MM.1S (cell line): ENCODE results near the gene GLS.

Source experiments
- DNase-seq: peaks from one replicate; pipeline ENCODE4 v3.0.0-alpha.2; 2015
- H2AFZ ChIP-seq: fragments of 300-600 bp; sonication (generic); 2 replicates; pipeline ENCODE4 v1.6.0; 2016; ENCODE audit warnings: antibody characterized with exemption, low read length
- H3F3A ChIP-seq: fragments of 300-600 bp; sonication (generic); 2 replicates; pipeline ENCODE4 v1.6.1; 2016; ENCODE audit warnings: mild to moderate bottlenecking, antibody characterized with exemption, low read length, moderate library complexity, mixed read lengths; ENCODE audit not compliant: insufficient read depth
- H3K27ac ChIP-seq: fragments of 300-600 bp; sonication (generic); 2 replicates; pipeline ENCODE4 v1.5.1; 2016; ENCODE audit warnings: mild to moderate bottlenecking, low read length
- H3K27me3 ChIP-seq: fragments of 300-600 bp; sonication (generic); replicated peaks from 2 replicates; pipeline ENCODE4 v1.6.0; 2016; ENCODE audit warnings: low read length; ENCODE audit not compliant: insufficient read depth
- H3K36me3 ChIP-seq: fragments of 300-600 bp; sonication (generic); replicated peaks from 2 replicates; pipeline ENCODE4 v1.6.1; 2016; ENCODE audit warnings: mild to moderate bottlenecking, low read length, mixed read lengths; ENCODE audit not compliant: insufficient read depth
- H3K4me1 ChIP-seq: fragments of 300-600 bp; sonication (generic); 2 replicates; pipeline ENCODE4 v1.6.1; 2016; ENCODE audit warnings: low read length, mixed read lengths
- H3K4me2 ChIP-seq: fragments of 300-600 bp; sonication (generic); 2 replicates; pipeline ENCODE4 v1.6.0; 2016; ENCODE audit warnings: low read depth, low read length
- H3K4me3 ChIP-seq: fragments of 300-600 bp; sonication (generic); 2 replicates; pipeline ENCODE4 v1.5.1; 2016; ENCODE audit warnings: low read length, mixed read lengths
- H3K79me2 ChIP-seq: fragments of 300-600 bp; sonication (generic); 2 replicates; pipeline ENCODE4 v1.6.1; 2016; ENCODE audit warnings: mixed run types, low read length, mixed read lengths
- H3K9ac ChIP-seq: fragments of 300-600 bp; sonication (generic); 2 replicates; pipeline ENCODE4 v1.6.1; 2016; ENCODE audit warnings: low read length, mixed read lengths
- H3K9me2 ChIP-seq: fragments of 300-600 bp; sonication (generic); replicated peaks from 2 replicates; pipeline ENCODE4 v1.6.1; 2016; ENCODE audit warnings: mild to moderate bottlenecking, low read length, mixed read lengths; ENCODE audit not compliant: insufficient read depth
- H3K9me3 ChIP-seq: fragments of 300-600 bp; sonication (generic); replicated peaks from 2 replicates; pipeline ENCODE4 v1.6.1; 2016; ENCODE audit warnings: mild to moderate bottlenecking, low read length, mixed read lengths; ENCODE audit not compliant: insufficient read depth
- H4K20me1 ChIP-seq: fragments of 300-600 bp; sonication (generic); 2 replicates; pipeline ENCODE4 v1.6.1; 2016; ENCODE audit warnings: mild to moderate bottlenecking, low read length, moderate library complexity, mixed read lengths; ENCODE audit not compliant: insufficient read depth
- EZH2 ChIP-seq: fragments of 300-600 bp; sonication (generic); optimal IDR thresholded peaks from 2 replicates; pipeline ENCODE3; 2017; ENCODE audit warnings: low read depth, mild to moderate bottlenecking, antibody characterized with exemption, low read length, mixed read lengths
- EZH2phosphoT487 ChIP-seq: fragments of 300-600 bp; sonication (generic); IDR thresholded peaks from 2 replicates; pipeline ENCODE4 v1.6.1; 2018; ENCODE audit warnings: antibody characterized with exemption, low read length
- TF ChIP-seq, protein P1 (sequence below): fragments of 300-600 bp; sonication (generic); IDR thresholded peaks from 2 replicates; pipeline ENCODE4 v1.5.1; 2016; ENCODE audit warnings: antibody characterized with exemption, low read length, mixed read lengths

The GLS gene

GRCh38 chr2:190932514-190932913 is 51.9 kb downstream of the GLS start:
- Histone ChIP-seq H3K79me2 (no peaks in the 10 kb centered on the region), H3K27me3 (no peaks in the 10 kb centered on the region), H3F3A (no peaks in the 10 kb centered on the region; the same call in 1 of the 2 replicates), H3K36me3 (peaks cover 9% of the 10 kb centered on the region; the same call in 1 of the 2 replicates), H3K9me2 (no peaks in the 10 kb centered on the region), H3K4me2 (no peak overlapping the region), H2AFZ (no peak overlapping the region), H3K4me3 (no peak overlapping the region), H4K20me1 (no peaks in the 10 kb centered on the region; the same call in 1 of the 2 replicates), H3K4me1 (no peaks in the 10 kb centered on the region), H3K9me3 (no peaks in the 10 kb centered on the region), H3K9ac (no peak overlapping the region), H3K27ac (no peak overlapping the region)
- no peak for TF ChIP-seq EZH2phosphoT487
- no peak for TF ChIP-seq EZH2
- TF ChIP-seq, protein P1, sequence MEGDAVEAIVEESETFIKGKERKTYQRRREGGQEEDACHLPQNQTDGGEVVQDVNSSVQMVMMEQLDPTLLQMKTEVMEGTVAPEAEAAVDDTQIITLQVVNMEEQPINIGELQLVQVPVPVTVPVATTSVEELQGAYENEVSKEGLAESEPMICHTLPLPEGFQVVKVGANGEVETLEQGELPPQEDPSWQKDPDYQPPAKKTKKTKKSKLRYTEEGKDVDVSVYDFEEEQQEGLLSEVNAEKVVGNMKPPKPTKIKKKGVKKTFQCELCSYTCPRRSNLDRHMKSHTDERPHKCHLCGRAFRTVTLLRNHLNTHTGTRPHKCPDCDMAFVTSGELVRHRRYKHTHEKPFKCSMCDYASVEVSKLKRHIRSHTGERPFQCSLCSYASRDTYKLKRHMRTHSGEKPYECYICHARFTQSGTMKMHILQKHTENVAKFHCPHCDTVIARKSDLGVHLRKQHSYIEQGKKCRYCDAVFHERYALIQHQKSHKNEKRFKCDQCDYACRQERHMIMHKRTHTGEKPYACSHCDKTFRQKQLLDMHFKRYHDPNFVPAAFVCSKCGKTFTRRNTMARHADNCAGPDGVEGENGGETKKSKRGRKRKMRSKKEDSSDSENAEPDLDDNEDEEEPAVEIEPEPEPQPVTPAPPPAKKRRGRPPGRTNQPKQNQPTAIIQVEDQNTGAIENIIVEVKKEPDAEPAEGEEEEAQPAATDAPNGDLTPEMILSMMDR, result no peak
- no peak for DNase-seq

GRCh38 chr2:190933361-190933760 is 52.7 kb downstream of the GLS start:
- no peak for DNase-seq
- H3K9me2 ChIP-seq, result no peaks in the 10 kb centered on the region
- H3K36me3 ChIP-seq, result peaks cover 9% of the 10 kb centered on the region; the same call in 1 of the 2 replicates
- no peaks in the 10 kb centered on the region; the same call in 1 of the 2 replicates for H3F3A ChIP-seq
- H3K27ac ChIP-seq, result no peak overlapping the region
- H3K79me2 ChIP-seq, result no peaks in the 10 kb centered on the region
- no peaks in the 10 kb centered on the region for H3K9me3 ChIP-seq
- H3K27me3 ChIP-seq, result no peaks in the 10 kb centered on the region
- TF ChIP-seq EZH2phosphoT487, result no peak
- TF ChIP-seq, protein P1, result no peak
- no peak for TF ChIP-seq EZH2
- H3K4me2 ChIP-seq, result no peak overlapping the region
- no peak overlapping the region for H3K9ac ChIP-seq
- H3K4me3 ChIP-seq, result no peak overlapping the region
- no peak overlapping the region for H2AFZ ChIP-seq
- H3K4me1 ChIP-seq, result no peaks in the 10 kb centered on the region
- H4K20me1 ChIP-seq, result no peaks in the 10 kb centered on the region; the same call in 1 of the 2 replicates

GRCh38 chr2:190935054-190935453 is 54.4 kb downstream of the GLS start:
- TF ChIP-seq EZH2 (no peak), EZH2phosphoT487 (no peak)
- TF ChIP-seq, protein P1, result no peak
- H3K9me2 ChIP-seq, result no peaks in the 10 kb centered on the region
- no peak overlapping the region for H3K27ac ChIP-seq
- H3K4me3 ChIP-seq, result no peak overlapping the region
- DNase-seq, result no peak
- H3K4me1 ChIP-seq, result no peaks in the 10 kb centered on the region
- H3F3A ChIP-seq, result no peaks in the 10 kb centered on the region; the same call in 1 of the 2 replicates
- H4K20me1 ChIP-seq, result no peaks in the 10 kb centered on the region; the same call in 1 of the 2 replicates
- H3K9ac ChIP-seq, result no peak overlapping the region
- no peaks in the 10 kb centered on the region for H3K9me3 ChIP-seq
- H3K27me3 ChIP-seq, result no peaks in the 10 kb centered on the region
- H3K79me2 ChIP-seq, result no peaks in the 10 kb centered on the region
- H3K36me3 ChIP-seq, result peaks cover 9% of the 10 kb centered on the region; the same call in 1 of the 2 replicates
- H2AFZ ChIP-seq, result no peak overlapping the region
- H3K4me2 ChIP-seq, result no peak overlapping the region
